Measurements from ENCODE around the gene MARK2. TPM values are rescaled to one million over a fixed set of nuclear protein-coding genes. Genes with fewer than 3 reads are reported as not detected.

Gene MARK2
- total and polyA plus RNA-seq, 10 of the 15 experiments (the other 5 are each of a cell fraction or from before 2014, with no cell fraction given), result 0.19 to 29.5 (median 13.2) TPM

DNA sequence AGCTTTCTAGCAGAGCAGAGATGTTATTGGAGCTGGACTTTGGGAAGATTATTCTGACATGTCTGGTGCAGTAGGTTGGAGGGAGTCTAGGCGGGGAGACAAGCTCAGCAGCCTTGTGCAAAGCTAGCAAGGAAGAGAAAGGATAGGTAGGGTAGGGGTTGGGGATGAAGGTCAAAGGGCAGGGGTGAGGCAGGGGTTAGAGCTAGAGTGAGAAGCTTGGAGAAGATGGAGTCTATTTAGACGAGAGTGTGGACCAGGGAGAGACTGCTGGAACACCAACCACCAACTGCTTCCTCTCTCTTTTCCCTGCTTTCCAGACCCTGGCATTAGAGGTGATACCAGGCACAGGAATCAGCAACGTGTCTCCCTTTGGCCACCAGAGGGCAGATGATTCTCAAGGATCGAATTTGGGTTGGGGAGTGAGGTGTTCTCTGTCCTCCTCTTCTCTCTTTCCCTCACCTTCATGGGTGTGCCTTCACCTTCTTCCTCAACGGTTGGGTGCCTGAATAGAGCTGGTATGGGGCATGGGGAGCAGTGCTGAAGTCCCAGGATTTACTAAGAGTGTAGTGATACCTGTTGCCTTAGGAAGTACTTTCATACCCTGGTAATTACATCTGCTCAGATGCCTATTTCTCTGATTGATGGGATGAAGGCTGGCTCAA, 1.8 kb upstream of the MARK2 start:
- H3K4me1 ChIP-seq (ENCODE audit: control insufficient read depth, insufficient read depth, low read length), result peaks cover 21% of the 10 kb centered on the region
- BruUV-seq (replicated peaks), result no TSS peak
- H4K20me1 ChIP-seq (ENCODE audit: control insufficient read depth, insufficient read depth), result peaks cover 9% of the 10 kb centered on the region
- no peak for DNase-seq (ENCODE audit: low read depth, low spot score)
- H3K36me3 ChIP-seq (ENCODE audit: control insufficient read depth in 2 of 2, insufficient read depth in 2 of 2, low read length in 1 of 2), result no peaks in the 10 kb centered on the region
- intact Hi-C loops (cut with micrococcal nuclease; ENCODE audit: unreplicated experiment), result loop anchor here (1.0 to 5.0 kb wide), 5 partner anchors 69 to 312 kb away; partner anchors contain the start of gene ZFTA
- SMC1A ChIA-PET (ENCODE audit: uncharacterized antibody, unreplicated experiment), result interaction anchor here (0.7 to 18.4 kb wide), 24 partner anchors 8 to 313 kb away, joined by 3 to 234 read pairs (median 6); partner anchors contain the start of gene ZFTA
- H3K9me3 ChIP-seq (replicated peaks; ENCODE audit: control insufficient read depth, insufficient read depth, low read length), result no peaks in the 10 kb centered on the region
- ATAC-seq, result peak; percentile 30
- in situ Hi-C loops (cut with MboI), result loop anchor here (5.0 kb wide), 2 partner anchors 110 to 310 kb away; no protein-coding TSS in a partner anchor
- CTCF ChIA-PET, result interaction anchor here (0.5 to 8.5 kb wide), 44 partner anchors 9 to 1716 kb away, joined by 3 to 271 read pairs (median 6); partner anchors contain the start of genes NAA40, RCOR2 and ZFTA
- no peak overlapping the region for H3K4me3 ChIP-seq
- RAD21 ChIA-PET (ENCODE audit: unreplicated experiment), result interaction anchor here (0.7 to 7.1 kb wide), 17 partner anchors 8 to 358 kb away, joined by 3 to 101 read pairs (median 6); partner anchors contain the start of genes ATL3 and ZFTA
- peak overlapping the region; percentile 89; the same call in 1 of the 2 replicates for H3K4me2 ChIP-seq (ENCODE audit: control insufficient read depth, insufficient read depth)
- FAIRE-seq, result peak; percentile 75
- POLR2A ChIA-PET, result interaction anchor here (0.6 to 2.4 kb wide), 4 partner anchors 19 to 109 kb away, joined by 3 to 8 read pairs (median 6); no protein-coding TSS in a partner anchor
- H3K27ac ChIP-seq (ENCODE audit: control insufficient read depth, insufficient read depth), result no peak overlapping the region
- H2AFZ ChIP-seq (ENCODE audit: control insufficient read depth, low read depth, low read length), result peak overlapping the region; percentile 46
- H3K79me2 ChIP-seq (ENCODE audit: control insufficient read depth, insufficient read depth, low read length), result peaks cover 33% of the 10 kb centered on the region
- H3K27me3 ChIP-seq (replicated peaks in 1 of 2; ENCODE audit: control insufficient read depth in 2 of 2, insufficient read depth in 2 of 2, low read length in 1 of 2), result no peaks in the 10 kb centered on the region
- 0% methylated on average over 5 of the region's 5 CpGs for WGBS (ENCODE audit: insufficient coverage, insufficient replicate concordance, low lambda C conversion rate, missing lambda C conversion rate)
- H3K9ac ChIP-seq (ENCODE audit: control insufficient read depth, insufficient read depth, low read length), result no peak overlapping the region
- no peak for TF ChIP-seq SUPT20H (IDR thresholded peaks at IDR 0.05; ENCODE audit: borderline replicate concordance, control insufficient read depth, low read depth, low read length)
- TF ChIP-seq YY1 (IDR thresholded peaks at IDR 0.05; ENCODE audit: low read depth, low read length), result peak; percentile 59; the same call in 1 of the 2 replicates
- TF ChIP-seq RAD21 (IDR thresholded peaks at IDR 0.05; ENCODE audit: insufficient read depth, low read depth, low read length), result peak; percentile 95
- TF ChIP-seq HDAC2 (IDR thresholded peaks at IDR 0.05), result no peak
- TF ChIP-seq NR2C1 (IDR thresholded peaks at IDR 0.05), result peak; percentile 73
- TF ChIP-seq DPF2 (IDR thresholded peaks at IDR 0.05), result no peak
- 0 out of 2 replicates have a peak, but pooled peaks have one; percentile 36 for TF ChIP-seq EED (IDR thresholded peaks at IDR 0.05; ENCODE audit: low read depth)
- peak; percentile 50; the same call in 1 of the 2 replicates for TF ChIP-seq IRF4 (IDR thresholded peaks at IDR 0.05; ENCODE audit: low read depth, low read length)
- TF ChIP-seq POU2F2 (IDR thresholded peaks at IDR 0.05; ENCODE audit: borderline replicate concordance, low read depth, low read length), result no peak
- no peak for TF ChIP-seq TCF3 (IDR thresholded peaks at IDR 0.05; ENCODE audit: borderline replicate concordance, insufficient read depth, low read depth, low read length)
- TF ChIP-seq, protein P1, sequence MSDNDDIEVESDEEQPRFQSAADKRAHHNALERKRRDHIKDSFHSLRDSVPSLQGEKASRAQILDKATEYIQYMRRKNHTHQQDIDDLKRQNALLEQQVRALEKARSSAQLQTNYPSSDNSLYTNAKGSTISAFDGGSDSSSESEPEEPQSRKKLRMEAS (IDR thresholded peaks at IDR 0.05; ENCODE audit: low read depth, low read length), result no peak
- TF ChIP-seq ZNF24 (IDR thresholded peaks at IDR 0.05), result 0 out of 2 replicates have a peak, but pooled peaks have one; percentile 26
- TF ChIP-seq, protein P2, sequence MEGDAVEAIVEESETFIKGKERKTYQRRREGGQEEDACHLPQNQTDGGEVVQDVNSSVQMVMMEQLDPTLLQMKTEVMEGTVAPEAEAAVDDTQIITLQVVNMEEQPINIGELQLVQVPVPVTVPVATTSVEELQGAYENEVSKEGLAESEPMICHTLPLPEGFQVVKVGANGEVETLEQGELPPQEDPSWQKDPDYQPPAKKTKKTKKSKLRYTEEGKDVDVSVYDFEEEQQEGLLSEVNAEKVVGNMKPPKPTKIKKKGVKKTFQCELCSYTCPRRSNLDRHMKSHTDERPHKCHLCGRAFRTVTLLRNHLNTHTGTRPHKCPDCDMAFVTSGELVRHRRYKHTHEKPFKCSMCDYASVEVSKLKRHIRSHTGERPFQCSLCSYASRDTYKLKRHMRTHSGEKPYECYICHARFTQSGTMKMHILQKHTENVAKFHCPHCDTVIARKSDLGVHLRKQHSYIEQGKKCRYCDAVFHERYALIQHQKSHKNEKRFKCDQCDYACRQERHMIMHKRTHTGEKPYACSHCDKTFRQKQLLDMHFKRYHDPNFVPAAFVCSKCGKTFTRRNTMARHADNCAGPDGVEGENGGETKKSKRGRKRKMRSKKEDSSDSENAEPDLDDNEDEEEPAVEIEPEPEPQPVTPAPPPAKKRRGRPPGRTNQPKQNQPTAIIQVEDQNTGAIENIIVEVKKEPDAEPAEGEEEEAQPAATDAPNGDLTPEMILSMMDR (IDR thresholded peaks at IDR 0.05 in 2 of 3, conservative IDR thresholded peaks at IDR 0.05 in 1 of 3; ENCODE audit: control insufficient read depth in 2 of 3, extremely low read depth in 1 of 3, insufficient read depth in 1 of 3, low read depth in 3 of 3, low read length in 3 of 3), result peak; percentile 80 to 95 (median 87); a peak in 5 of 6 replicates
- peak; percentile 97 for TF ChIP-seq SMC3 (IDR thresholded peaks at IDR 0.05; ENCODE audit: borderline replicate concordance, low read length)
- TF ChIP-seq CHD4 (IDR thresholded peaks at IDR 0.05), result no peak
- TF ChIP-seq NBN (IDR thresholded peaks at IDR 0.05), result peak; percentile 38; the same call in 1 of the 2 replicates
- TF ChIP-seq HDGF (IDR thresholded peaks at IDR 0.05), result peak; percentile 52; the same call in 1 of the 2 replicates
- TF ChIP-seq, protein P3, sequence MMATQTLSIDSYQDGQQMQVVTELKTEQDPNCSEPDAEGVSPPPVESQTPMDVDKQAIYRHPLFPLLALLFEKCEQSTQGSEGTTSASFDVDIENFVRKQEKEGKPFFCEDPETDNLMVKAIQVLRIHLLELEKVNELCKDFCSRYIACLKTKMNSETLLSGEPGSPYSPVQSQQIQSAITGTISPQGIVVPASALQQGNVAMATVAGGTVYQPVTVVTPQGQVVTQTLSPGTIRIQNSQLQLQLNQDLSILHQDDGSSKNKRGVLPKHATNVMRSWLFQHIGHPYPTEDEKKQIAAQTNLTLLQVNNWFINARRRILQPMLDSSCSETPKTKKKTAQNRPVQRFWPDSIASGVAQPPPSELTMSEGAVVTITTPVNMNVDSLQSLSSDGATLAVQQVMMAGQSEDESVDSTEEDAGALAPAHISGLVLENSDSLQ (IDR thresholded peaks at IDR 0.05), result peak; percentile 21; the same call in 1 of the 2 replicates
- TF ChIP-seq NR2F1 (conservative IDR thresholded peaks at IDR 0.05), result peak; percentile 80

Data from GM12878 (cell line).